ENCODE measurements around the gene LRRC37A. TPM values are rescaled to one million over a fixed set of nuclear protein-coding genes. Genes with fewer than 3 reads are reported as not detected.
"Not testable (repeated sequence)": the region's sequence is repeated elsewhere in the genome, so short reads cannot be mapped to it uniquely, and the experiment has no call there.

The LRRC37A gene
- polyA plus RNA-seq, 2 donors: 0.55 to 2.5 TPM

DNA sequence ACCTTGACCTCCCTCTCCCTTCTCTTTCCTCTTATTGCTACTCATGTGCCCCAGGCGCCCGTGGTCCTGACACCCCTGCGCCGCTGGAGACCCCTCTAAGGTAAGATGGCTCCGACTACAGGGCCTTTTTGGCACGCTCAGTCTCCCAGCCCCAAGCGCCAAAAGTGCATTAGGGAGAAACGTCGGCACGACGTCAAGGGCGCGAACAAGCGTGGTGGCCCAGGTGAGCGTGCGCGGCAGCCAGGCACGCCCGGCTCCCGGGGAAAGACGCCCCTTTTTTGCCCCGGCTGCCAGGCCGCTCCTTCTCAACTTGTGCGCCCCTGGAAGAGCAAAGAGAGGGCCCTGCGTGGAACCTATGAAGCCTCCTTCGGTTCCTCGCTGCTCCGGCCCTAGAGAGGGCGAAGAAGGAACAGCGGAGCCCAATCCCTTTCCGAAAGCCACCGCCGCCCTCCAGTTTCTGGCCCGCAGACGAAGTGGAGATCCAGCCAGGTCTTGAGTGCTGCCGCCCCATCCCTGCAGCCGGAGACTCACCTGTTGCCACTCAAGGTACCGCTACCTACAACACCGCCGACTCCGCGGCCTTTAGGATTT is 66.3 kb downstream of the LRRC37A start:
- no CpG with 5 or more reads among the region's 42 CpGs for WGBS, 2 donors
- H3K9me3 ChIP-seq (ENCODE audit: control insufficient read depth in 2 of 2, insufficient read depth in 1 of 2, low read depth in 1 of 2, low read length in 1 of 2); H3K27ac ChIP-seq (ENCODE audit: low read depth in 2 of 2, low read length in 1 of 2); H3K27me3 ChIP-seq (ENCODE audit: control insufficient read depth in 1 of 2, insufficient read depth in 2 of 2, low read length in 2 of 2); H3K4me1 ChIP-seq (ENCODE audit: control insufficient read depth in 2 of 2, insufficient read depth in 2 of 2, low read length in 1 of 2); H3K36me3 ChIP-seq (ENCODE audit: control insufficient read depth in 2 of 2, insufficient read depth in 2 of 2, low read length in 1 of 2); H3K4me3 ChIP-seq (ENCODE audit: low read depth in 1 of 2, low read length in 2 of 2): not testable (repeated sequence)

DNA sequence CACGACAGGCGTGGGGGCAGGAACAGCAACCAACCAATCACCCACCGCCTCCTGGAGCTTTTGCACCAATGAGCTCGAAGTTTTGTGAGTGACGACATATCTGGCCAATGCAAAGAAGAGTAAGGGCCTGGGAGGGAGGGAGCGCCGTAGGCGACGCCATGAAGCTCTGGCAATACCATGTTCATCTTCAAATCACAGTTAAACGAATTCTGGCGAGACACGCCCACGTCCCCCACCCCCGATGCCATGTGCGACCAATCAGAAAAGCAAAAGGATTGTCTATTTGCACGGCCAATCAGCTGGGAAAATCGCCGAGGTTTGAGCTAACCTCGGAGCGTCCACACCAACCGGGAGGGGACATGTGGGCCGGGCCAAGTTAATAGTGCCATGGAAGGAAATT is 66.8 kb downstream of the LRRC37A start, which contains the start of gene ARL17B:
ARL17B (minus strand) TSS at position 12 of the 400 bp plus-strand sequence. CDS start 3,369 bp downstream, outside the sequence.
- H3K4me3 ChIP-seq (ENCODE audit: low read depth in 1 of 2, low read length in 2 of 2); H3K27ac ChIP-seq (ENCODE audit: low read depth in 2 of 2, low read length in 1 of 2); H3K27me3 ChIP-seq (ENCODE audit: control insufficient read depth in 1 of 2, insufficient read depth in 2 of 2, low read length in 2 of 2); H3K4me1 ChIP-seq (ENCODE audit: control insufficient read depth in 2 of 2, insufficient read depth in 2 of 2, low read length in 1 of 2); H3K36me3 ChIP-seq (ENCODE audit: control insufficient read depth in 2 of 2, insufficient read depth in 2 of 2, low read length in 1 of 2); H3K9me3 ChIP-seq (ENCODE audit: control insufficient read depth in 2 of 2, insufficient read depth in 1 of 2, low read depth in 1 of 2, low read length in 1 of 2): not testable (repeated sequence)
- 0% methylated on average over 4 to 14 of the region's 22 CpGs for WGBS, 2 donors

DNA sequence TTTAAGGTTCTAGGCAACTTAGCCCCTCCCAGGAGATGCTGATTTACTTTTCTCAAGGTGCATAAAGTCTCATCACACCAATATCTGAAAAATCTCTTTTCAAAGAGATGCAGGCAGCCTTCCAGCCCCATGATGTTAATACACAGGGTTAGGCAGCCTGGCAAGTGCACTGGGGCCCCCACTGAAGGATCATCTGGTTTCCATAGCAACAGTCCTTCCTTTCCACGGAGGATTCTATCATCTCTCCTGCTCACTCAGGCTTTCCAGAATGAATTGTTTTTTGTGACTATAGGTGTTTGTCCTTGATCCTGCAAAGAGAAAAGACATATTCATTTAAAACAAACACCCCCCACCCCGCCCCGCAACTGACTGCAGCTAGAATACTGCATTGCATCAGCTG is 72.6 kb downstream of the LRRC37A start:
- WGBS, 2 donors: no CpG with 5 or more reads among the region's 3 CpGs
- H3K36me3 ChIP-seq (ENCODE audit: control insufficient read depth in 2 of 2, insufficient read depth in 2 of 2, low read length in 1 of 2); H3K4me3 ChIP-seq (ENCODE audit: low read depth in 1 of 2, low read length in 2 of 2); H3K27me3 ChIP-seq (ENCODE audit: control insufficient read depth in 1 of 2, insufficient read depth in 2 of 2, low read length in 2 of 2); H3K27ac ChIP-seq (ENCODE audit: low read depth in 2 of 2, low read length in 1 of 2); H3K9me3 ChIP-seq (ENCODE audit: control insufficient read depth in 2 of 2, insufficient read depth in 1 of 2, low read depth in 1 of 2, low read length in 1 of 2); H3K4me1 ChIP-seq (ENCODE audit: control insufficient read depth in 2 of 2, insufficient read depth in 2 of 2, low read length in 1 of 2): not testable (repeated sequence)

DNA sequence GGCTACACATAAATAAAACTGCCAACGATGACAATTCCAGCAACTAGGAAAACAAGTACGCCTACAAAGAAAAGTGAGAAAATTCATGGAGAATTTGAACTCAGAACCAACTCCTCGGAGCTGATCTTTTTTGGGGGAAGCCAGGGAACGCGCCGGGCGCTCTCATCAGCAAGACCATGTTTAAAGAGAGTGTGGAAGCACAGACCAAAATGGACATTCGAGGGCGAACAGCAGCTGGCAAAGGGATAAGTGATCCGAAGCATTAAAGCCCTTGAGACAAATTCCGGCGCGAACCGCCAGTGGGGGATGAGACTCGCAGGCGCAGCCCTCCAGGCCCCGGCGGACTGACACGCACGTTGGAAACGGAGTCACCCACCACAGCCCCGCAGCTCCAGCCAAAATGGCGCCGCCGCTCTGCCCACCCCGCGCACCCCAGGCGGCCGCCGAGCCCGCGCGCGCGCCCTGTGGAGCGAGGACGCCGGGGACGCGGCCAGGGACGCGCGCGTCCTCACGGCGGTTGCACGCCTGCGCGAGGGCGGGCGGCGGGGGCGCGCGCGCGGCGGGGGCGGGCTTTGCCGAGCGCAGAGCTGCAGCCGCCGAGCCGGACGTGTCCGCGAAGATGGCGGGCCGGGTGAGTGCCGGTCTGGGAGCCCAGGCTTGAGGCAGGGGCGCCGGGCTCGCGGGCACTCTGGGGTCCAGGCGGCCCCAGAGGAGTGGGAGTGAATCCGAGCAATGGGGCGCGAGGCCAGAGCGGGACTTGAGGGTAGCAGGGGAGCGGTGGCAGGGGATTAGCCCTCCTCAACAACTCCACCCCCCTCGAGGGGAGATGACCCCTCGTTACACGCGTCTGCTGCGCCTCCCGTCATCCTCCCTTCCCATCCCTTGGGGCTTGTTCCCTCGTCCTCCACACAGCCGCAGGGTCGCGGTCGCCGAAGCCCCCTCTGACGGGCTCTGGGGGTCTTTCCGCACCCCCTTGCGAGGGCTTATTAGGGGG is 77.6 kb downstream of the LRRC37A start:
- no CpG with 5 or more reads among the region's 95 CpGs for WGBS, 2 donors
- not testable (repeated sequence) for H3K36me3 ChIP-seq (ENCODE audit: control insufficient read depth in 2 of 2, insufficient read depth in 2 of 2, low read length in 1 of 2); H3K27ac ChIP-seq (ENCODE audit: low read depth in 2 of 2, low read length in 1 of 2); H3K4me3 ChIP-seq (ENCODE audit: low read depth in 1 of 2, low read length in 2 of 2); H3K9me3 ChIP-seq (ENCODE audit: control insufficient read depth in 2 of 2, insufficient read depth in 1 of 2, low read depth in 1 of 2, low read length in 1 of 2); H3K4me1 ChIP-seq (ENCODE audit: control insufficient read depth in 2 of 2, insufficient read depth in 2 of 2, low read length in 1 of 2); H3K27me3 ChIP-seq (ENCODE audit: control insufficient read depth in 1 of 2, insufficient read depth in 2 of 2, low read length in 2 of 2)

DNA sequence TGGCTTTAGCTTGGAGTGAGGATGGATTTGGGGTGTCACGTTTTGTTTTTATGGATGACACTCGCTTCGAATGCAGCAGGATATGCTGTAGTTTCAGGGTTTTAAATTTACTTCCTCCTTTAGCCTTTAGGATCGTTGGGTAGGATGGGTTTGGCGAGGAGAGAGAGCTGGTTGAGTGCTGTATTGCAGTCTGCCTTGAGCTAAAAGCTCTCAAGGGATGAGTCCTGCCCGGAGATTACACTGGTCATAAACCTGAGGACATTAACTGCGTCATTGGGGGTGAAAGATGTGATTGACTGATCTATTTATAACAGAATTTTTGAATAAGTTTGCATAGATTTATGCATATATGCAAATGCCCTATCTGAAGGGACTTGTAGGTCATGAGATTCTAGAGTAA is 78.5 kb downstream of the LRRC37A start:
- H3K4me1 ChIP-seq (ENCODE audit: control insufficient read depth in 2 of 2, insufficient read depth in 2 of 2, low read length in 1 of 2); H3K27me3 ChIP-seq (ENCODE audit: control insufficient read depth in 1 of 2, insufficient read depth in 2 of 2, low read length in 2 of 2); H3K36me3 ChIP-seq (ENCODE audit: control insufficient read depth in 2 of 2, insufficient read depth in 2 of 2, low read length in 1 of 2); H3K9me3 ChIP-seq (ENCODE audit: control insufficient read depth in 2 of 2, insufficient read depth in 1 of 2, low read depth in 1 of 2, low read length in 1 of 2); H3K27ac ChIP-seq (ENCODE audit: low read depth in 2 of 2, low read length in 1 of 2); H3K4me3 ChIP-seq (ENCODE audit: low read depth in 1 of 2, low read length in 2 of 2): not testable (repeated sequence)
- no CpG with 5 or more reads among the region's 7 CpGs for WGBS, 2 donors

DNA sequence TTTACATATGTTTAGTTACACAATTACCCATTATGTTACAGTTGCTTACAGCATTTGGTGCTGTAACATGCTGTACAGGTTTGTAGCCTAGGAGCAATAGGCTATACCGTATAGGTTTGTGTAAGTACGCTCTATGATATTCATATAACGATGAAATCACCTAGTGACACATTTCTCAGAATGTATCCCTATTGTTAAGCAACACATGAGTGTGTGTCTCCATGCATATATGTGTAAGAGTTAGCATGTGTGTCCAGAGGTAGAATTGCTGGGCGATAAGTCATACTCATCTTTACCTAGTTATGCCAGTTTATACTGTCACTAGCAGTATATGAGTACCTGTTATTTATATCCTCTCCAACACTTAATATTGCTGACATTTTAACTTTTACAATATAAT is 88.2 kb downstream of the LRRC37A start:
- not testable (repeated sequence) for H3K27ac ChIP-seq (ENCODE audit: low read depth in 2 of 2, low read length in 1 of 2); H3K4me1 ChIP-seq (ENCODE audit: control insufficient read depth in 2 of 2, insufficient read depth in 2 of 2, low read length in 1 of 2); H3K9me3 ChIP-seq (ENCODE audit: control insufficient read depth in 2 of 2, insufficient read depth in 1 of 2, low read depth in 1 of 2, low read length in 1 of 2); H3K27me3 ChIP-seq (ENCODE audit: control insufficient read depth in 1 of 2, insufficient read depth in 2 of 2, low read length in 2 of 2); H3K36me3 ChIP-seq (ENCODE audit: control insufficient read depth in 2 of 2, insufficient read depth in 2 of 2, low read length in 1 of 2); H3K4me3 ChIP-seq (ENCODE audit: low read depth in 1 of 2, low read length in 2 of 2)
- WGBS, 2 donors: 78 to 85% methylated on average over 3 of the region's 4 CpGs

DNA sequence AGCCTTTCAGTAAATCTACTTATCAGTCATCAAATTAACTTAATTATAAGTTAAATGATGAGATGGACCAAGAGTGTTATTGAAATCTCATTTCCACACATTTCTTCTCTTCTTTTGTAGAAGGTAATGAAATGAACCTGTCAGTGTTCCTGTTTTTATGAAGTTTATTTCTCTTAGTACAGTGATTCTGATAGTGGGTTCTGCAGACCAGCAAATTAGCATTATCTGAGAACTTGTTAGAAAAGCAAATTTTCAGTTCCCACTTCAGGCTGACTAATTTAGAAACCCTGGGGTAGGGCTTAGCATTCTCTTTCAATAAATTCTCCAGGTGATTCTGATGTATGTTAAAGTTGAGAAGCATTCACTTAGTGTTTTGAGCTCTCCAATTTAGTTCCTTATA is 90.6 kb downstream of the LRRC37A start:
- not testable (repeated sequence) for H3K27me3 ChIP-seq (ENCODE audit: control insufficient read depth in 1 of 2, insufficient read depth in 2 of 2, low read length in 2 of 2); H3K4me3 ChIP-seq (ENCODE audit: low read depth in 1 of 2, low read length in 2 of 2); H3K36me3 ChIP-seq (ENCODE audit: control insufficient read depth in 2 of 2, insufficient read depth in 2 of 2, low read length in 1 of 2); H3K27ac ChIP-seq (ENCODE audit: low read depth in 2 of 2, low read length in 1 of 2); H3K4me1 ChIP-seq (ENCODE audit: control insufficient read depth in 2 of 2, insufficient read depth in 2 of 2, low read length in 1 of 2); H3K9me3 ChIP-seq (ENCODE audit: control insufficient read depth in 2 of 2, insufficient read depth in 1 of 2, low read depth in 1 of 2, low read length in 1 of 2)

Other genes with a start within 250 kb of the LRRC37A start
- 10 to 100 TPM; 14.6 to 25.4 TPM for gene KANSL1, start 101.7 kb upstream of the LRRC37A start, polyA plus RNA-seq
- gene ARL17B, start 66.6 kb downstream of the LRRC37A start, polyA plus RNA-seq: 1 to 10 TPM; 5.7 to 6.4 TPM
- 1 to 10 TPM; 2.0 to 7.6 TPM for gene LRRC37A2, start 217.3 kb downstream of the LRRC37A start, polyA plus RNA-seq